BLaER1 (cell line): Measurements from ENCODE around the gene SACM1L.

Experiments
- H3K27ac ChIP-seq: shearing (Covaris generic); formaldehyde crosslinking; 2 replicates; pipeline ENCODE4 v1.8.1; 2022
- H3K27me3 ChIP-seq: shearing (Covaris generic); formaldehyde crosslinking; 2 replicates; pipeline ENCODE4 v1.8.1; 2022
- H3K36me3 ChIP-seq: shearing (Covaris generic); formaldehyde crosslinking; 2 replicates; pipeline ENCODE4 v1.8.1; 2022
- H3K4me1 ChIP-seq: shearing (Covaris generic); formaldehyde crosslinking; 2 replicates; pipeline ENCODE4 v1.8.1; 2022
- H3K4me2 ChIP-seq: shearing (Covaris generic); formaldehyde crosslinking; 2 replicates; pipeline ENCODE4 v1.8.1; 2022
- H3K4me3 ChIP-seq: shearing (Covaris generic); formaldehyde crosslinking; 2 replicates; pipeline ENCODE4 v1.8.1; 2022
- H3K9ac ChIP-seq: shearing (Covaris generic); formaldehyde crosslinking; 2 replicates; pipeline ENCODE4 v1.8.1; 2022
- H3K9me3 ChIP-seq: shearing (Covaris generic); formaldehyde crosslinking; 2 replicates; pipeline ENCODE4 v1.8.1; 2022
- H4K20me1 ChIP-seq: shearing (Covaris generic); formaldehyde crosslinking; 2 replicates; pipeline ENCODE4 v1.8.1; 2022
- Cebpa-rat ChIP-seq: shearing (Covaris generic); IDR thresholded peaks from 2 replicates; pipeline ENCODE4 v1.8.1; 2022

The SACM1L gene

GRCh38 chr3:45653205-45653604 is 36.0 kb upstream of the SACM1L start:
- H3K36me3 ChIP-seq, result peaks cover 60% of the 10 kb centered on the region
- H3K4me2 ChIP-seq, result no peak overlapping the region
- H4K20me1 ChIP-seq, result peaks cover 78% of the 10 kb centered on the region
- no peak for TF ChIP-seq Cebpa-rat
- H3K27ac ChIP-seq, result 0 out of 2 replicates have a peak overlapping the region, but pooled peaks have one; percentile 13
- peaks cover 16% of the 10 kb centered on the region for H3K9me3 ChIP-seq
- no peak overlapping the region for H3K4me3 ChIP-seq
- peaks cover 26% of the 10 kb centered on the region for H3K4me1 ChIP-seq
- H3K27me3 ChIP-seq, result no peaks in the 10 kb centered on the region
- no peak overlapping the region for H3K9ac ChIP-seq

DNA sequence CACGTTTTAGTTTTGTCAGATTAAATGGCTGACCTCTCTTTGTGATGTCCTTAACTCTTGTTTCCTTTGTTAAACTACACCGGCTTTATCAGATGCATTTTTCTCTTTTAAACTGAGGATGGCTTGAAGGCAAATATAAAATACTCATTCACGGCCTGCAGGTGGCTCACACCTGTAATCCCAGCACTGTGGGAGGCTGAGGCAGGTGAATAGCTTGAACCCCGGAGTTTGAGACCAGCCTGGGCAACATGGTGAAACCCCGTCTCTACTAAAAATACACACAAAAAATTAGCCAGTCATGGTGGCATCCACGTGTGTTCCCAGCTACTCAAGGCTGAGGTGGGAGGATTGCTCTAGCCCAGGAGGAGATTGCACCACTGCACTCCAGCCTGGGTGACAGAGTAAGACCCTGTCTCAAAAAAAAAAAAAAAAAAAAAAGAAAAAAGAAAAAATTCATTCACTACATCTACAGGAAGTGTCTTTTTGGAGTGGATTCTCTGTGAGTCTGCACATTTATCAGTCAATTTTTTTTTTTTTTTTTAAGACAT is 34.7 kb upstream of the SACM1L start:
- H3K9ac ChIP-seq, result no peak overlapping the region
- no peak overlapping the region for H3K4me2 ChIP-seq
- H3K27ac ChIP-seq, result no peak overlapping the region
- peaks cover 4% of the 10 kb centered on the region; the same call in 1 of the 2 replicates for H3K9me3 ChIP-seq
- H3K4me1 ChIP-seq, result peaks cover 26% of the 10 kb centered on the region
- TF ChIP-seq Cebpa-rat, result no peak
- peaks cover 85% of the 10 kb centered on the region for H4K20me1 ChIP-seq
- no peak overlapping the region for H3K4me3 ChIP-seq
- no peaks in the 10 kb centered on the region for H3K27me3 ChIP-seq
- peaks cover 51% of the 10 kb centered on the region for H3K36me3 ChIP-seq

DNA sequence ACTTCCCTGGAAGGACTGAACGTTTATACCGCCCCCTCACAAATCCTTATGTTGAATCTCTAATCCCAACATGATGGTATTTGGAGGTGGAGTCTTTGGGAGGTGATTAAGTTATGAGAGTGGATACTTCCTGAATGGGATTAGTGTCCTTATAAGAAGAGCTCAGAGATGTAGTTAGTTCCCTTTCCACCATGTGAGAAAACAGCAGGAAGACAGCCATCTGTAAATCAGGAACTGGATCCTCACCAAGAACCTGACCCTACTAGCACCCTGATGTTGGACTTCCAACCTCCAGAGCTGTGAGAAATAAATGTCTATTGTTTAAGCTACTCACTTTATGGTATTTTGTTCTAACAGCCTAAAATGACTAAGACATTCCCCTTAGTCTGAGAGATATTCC is 33.3 kb upstream of the SACM1L start:
- Histone ChIP-seq H3K4me3 (no peak overlapping the region), H3K4me1 (peaks cover 26% of the 10 kb centered on the region), H3K4me2 (peak overlapping the region; percentile 39), H3K36me3 (peaks cover 51% of the 10 kb centered on the region), H4K20me1 (peaks cover 99% of the 10 kb centered on the region), H3K9me3 (no peaks in the 10 kb centered on the region), H3K27me3 (no peaks in the 10 kb centered on the region), H3K9ac (0 out of 2 replicates have a peak overlapping the region, but pooled peaks have one; percentile 18), H3K27ac (no peak overlapping the region)
- no peak for TF ChIP-seq Cebpa-rat

DNA sequence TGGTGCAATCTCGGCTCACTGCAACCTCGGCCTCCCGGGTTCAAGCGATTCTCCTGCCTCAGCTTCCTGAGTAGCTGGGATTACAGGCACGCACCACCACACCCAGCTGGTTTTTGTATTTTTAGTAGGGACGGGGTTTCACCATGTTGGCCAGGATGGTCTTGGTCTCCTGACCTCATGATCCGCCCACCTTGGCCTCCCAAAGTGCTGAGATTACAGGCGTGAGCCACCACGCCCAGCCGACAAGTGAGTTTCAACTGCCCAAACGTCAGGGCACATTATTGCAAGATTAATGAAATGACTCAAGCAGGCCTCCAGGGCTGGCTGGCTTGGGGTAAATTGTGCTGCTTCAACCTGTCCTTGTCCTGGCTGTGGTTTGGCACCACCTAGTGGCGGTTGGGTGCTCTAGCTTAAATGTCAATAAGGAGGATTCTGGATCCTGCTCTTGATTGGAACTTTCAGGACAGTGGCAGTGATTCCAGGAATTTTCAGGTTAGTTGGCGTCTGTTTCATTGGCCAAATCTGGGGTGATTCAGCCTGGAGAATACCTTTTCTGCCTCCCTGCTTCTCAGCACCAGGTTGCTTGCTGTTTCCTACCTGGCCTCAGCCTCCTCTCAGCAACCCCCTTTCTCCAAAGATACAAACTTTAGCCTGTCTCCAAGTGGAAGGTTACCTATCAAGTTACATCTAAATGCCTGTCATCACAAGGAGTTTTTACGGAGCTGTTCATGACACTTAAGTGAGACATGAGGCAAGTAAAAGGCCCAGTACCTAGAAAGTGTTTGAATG is 32.4 kb upstream of the SACM1L start:
- no peak overlapping the region for H3K4me3 ChIP-seq
- no peak for TF ChIP-seq Cebpa-rat
- peaks cover 47% of the 10 kb centered on the region for H3K36me3 ChIP-seq
- H3K27ac ChIP-seq, result no peak overlapping the region
- H3K9me3 ChIP-seq, result no peaks in the 10 kb centered on the region
- H3K9ac ChIP-seq, result no peak overlapping the region
- H4K20me1 ChIP-seq, result peaks cover 97% of the 10 kb centered on the region
- H3K4me2 ChIP-seq, result peak overlapping the region; percentile 39
- H3K27me3 ChIP-seq, result no peaks in the 10 kb centered on the region
- peaks cover 26% of the 10 kb centered on the region for H3K4me1 ChIP-seq

DNA sequence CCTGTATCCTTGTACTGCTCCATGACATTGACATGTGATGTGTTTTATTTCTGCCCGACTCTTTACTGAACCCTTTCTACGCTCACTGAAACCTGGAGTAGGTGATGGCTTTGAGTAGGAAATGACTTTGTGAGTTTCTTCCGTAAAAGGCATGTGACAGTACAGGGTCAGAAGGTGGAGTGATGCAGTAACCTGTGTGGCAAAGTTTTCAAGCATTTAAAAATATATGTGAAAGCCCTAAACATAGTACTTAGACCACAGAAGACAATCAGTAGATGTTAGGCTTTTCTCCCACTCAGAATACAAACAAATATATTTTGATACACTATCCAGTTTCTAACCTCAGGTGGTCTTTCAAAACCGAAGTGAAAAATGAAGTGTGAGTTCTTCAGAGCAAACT is 31.3 kb upstream of the SACM1L start:
- H3K4me3 ChIP-seq, result no peak overlapping the region
- H3K9ac ChIP-seq, result no peak overlapping the region
- H3K27me3 ChIP-seq, result no peaks in the 10 kb centered on the region
- no peaks in the 10 kb centered on the region for H3K9me3 ChIP-seq
- no peak for TF ChIP-seq Cebpa-rat
- H3K4me1 ChIP-seq, result peaks cover 18% of the 10 kb centered on the region
- H3K36me3 ChIP-seq, result peaks cover 39% of the 10 kb centered on the region
- no peak overlapping the region for H3K4me2 ChIP-seq
- no peak overlapping the region for H3K27ac ChIP-seq
- peaks cover 95% of the 10 kb centered on the region for H4K20me1 ChIP-seq

- Histone ChIP-seq H3K27ac (no peak overlapping the region), H3K4me3 (no peak overlapping the region), H4K20me1 (peaks cover 95% of the 10 kb centered on the region), H3K9me3 (no peaks in the 10 kb centered on the region), H3K36me3 (peaks cover 31% of the 10 kb centered on the region), H3K4me1 (peaks cover 27% of the 10 kb centered on the region), H3K27me3 (no peaks in the 10 kb centered on the region), H3K9ac (no peak overlapping the region), H3K4me2 (no peak overlapping the region)
- no peak for TF ChIP-seq Cebpa-rat
These were observed 29.3 kb upstream of the SACM1L start for GRCh38 chr3:45659661-45660566.

DNA sequence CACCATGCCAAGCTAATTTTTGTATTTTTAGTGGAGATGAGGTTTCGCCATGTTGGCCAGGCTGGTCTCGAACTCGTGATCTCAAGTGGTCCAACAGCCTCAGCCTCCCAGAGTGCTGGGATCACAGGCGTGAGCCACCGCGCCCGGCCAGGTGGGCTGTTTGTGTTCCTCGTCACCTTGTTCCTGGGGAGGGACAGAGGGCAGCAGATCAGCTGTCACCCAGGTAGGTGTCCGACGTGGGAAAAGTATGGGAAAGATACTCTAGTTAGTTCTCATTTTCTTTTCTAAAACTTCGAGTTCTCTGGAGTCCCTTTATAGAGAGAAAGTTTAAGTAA is 28.7 kb upstream of the SACM1L start:
- H3K27ac ChIP-seq, result no peak overlapping the region

GRCh38 chr3:45664578-45664977 is 24.6 kb upstream of the SACM1L start:
- H3K4me2 ChIP-seq, result peak overlapping the region; percentile 81
- H3K36me3 ChIP-seq, result peaks cover 47% of the 10 kb centered on the region
- H3K9ac ChIP-seq, result peak overlapping the region; percentile 54
- peaks cover 53% of the 10 kb centered on the region for H4K20me1 ChIP-seq
- TF ChIP-seq Cebpa-rat, result no peak
- H3K9me3 ChIP-seq, result no peaks in the 10 kb centered on the region
- H3K4me1 ChIP-seq, result peaks cover 40% of the 10 kb centered on the region
- no peaks in the 10 kb centered on the region for H3K27me3 ChIP-seq
- peak overlapping the region; percentile 55 for H3K4me3 ChIP-seq
- peak overlapping the region; percentile 43; the same call in 1 of the 2 replicates for H3K27ac ChIP-seq

More for the DNA sequence above, 28.7 kb upstream of the SACM1L start:
- no peak for TF ChIP-seq Cebpa-rat
- peaks cover 26% of the 10 kb centered on the region for H3K36me3 ChIP-seq
- H3K4me2 ChIP-seq, result no peak overlapping the region
- H4K20me1 ChIP-seq, result peaks cover 93% of the 10 kb centered on the region
- H3K4me3 ChIP-seq, result no peak overlapping the region
- H3K27me3 ChIP-seq, result no peaks in the 10 kb centered on the region
- no peaks in the 10 kb centered on the region for H3K9me3 ChIP-seq
- peaks cover 33% of the 10 kb centered on the region for H3K4me1 ChIP-seq
- H3K9ac ChIP-seq, result no peak overlapping the region

DNA sequence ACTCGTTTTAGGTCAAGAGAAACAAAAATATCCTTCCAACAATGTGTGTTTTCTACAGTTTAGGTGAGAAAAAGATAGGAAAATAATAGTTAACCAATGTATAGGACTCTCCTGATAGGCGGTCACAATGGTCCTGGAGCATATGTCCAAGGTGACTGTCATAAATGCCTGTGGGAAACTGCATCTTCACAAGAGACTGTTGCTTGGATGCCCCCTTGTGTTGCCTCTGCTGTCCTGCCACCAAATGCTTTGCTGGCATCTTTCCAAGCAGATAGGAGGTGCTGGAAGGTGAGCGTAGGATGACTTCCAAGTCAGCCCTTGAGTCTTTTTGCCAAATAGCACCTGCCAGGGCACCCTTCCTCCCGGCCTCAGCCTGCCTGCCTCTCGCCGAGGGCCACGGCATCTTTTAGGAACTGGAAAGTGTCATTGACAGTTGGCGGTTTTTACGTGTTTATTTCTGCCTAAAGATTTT is 24.1 kb upstream of the SACM1L start:
- Histone ChIP-seq H3K36me3 (peaks cover 53% of the 10 kb centered on the region), H3K27me3 (no peaks in the 10 kb centered on the region), H3K27ac (0 out of 2 replicates have a peak overlapping the region, but pooled peaks have one; percentile 43), H3K4me2 (peak overlapping the region; percentile 81), H3K4me3 (no peak overlapping the region), H3K9ac (no peak overlapping the region; the same call in 1 of the 2 replicates), H4K20me1 (peaks cover 47% of the 10 kb centered on the region), H3K9me3 (no peaks in the 10 kb centered on the region), H3K4me1 (peaks cover 40% of the 10 kb centered on the region)
- TF ChIP-seq Cebpa-rat, result no peak
